Measurements from ENCODE around the gene SLC35E4. TPM values are rescaled to one million over a fixed set of nuclear protein-coding genes. Genes with fewer than 3 reads are reported as not detected.

Gene SLC35E4
- total and polyA plus RNA-seq, 2 experiments from 2014 or later, result 2.6 to 11.3 TPM

GRCh38 chr22:30694171-30694639 is 58.6 kb downstream of the SLC35E4 start:
- Histone ChIP-seq H3K27ac (ENCODE audit: low read depth) (no peak overlapping the region; the same call in 1 of the 2 replicates), H3K36me3 (ENCODE audit: insufficient read depth) (no peaks in the 10 kb centered on the region), H3F3A (replicated peaks; ENCODE audit: low read depth) (no peaks in the 10 kb centered on the region), H3K4me2 (peak overlapping the region; percentile 88), H3K79me2 (replicated peaks; ENCODE audit: insufficient read depth) (no peaks in the 10 kb centered on the region), H3K4me3 (peak overlapping the region; percentile 83), H2AFZ (peak overlapping the region; percentile 35; the same call in 1 of the 2 replicates), H3K9me2 (ENCODE audit: insufficient read depth) (no peaks in the 10 kb centered on the region), H4K20me1 (replicated peaks; ENCODE audit: insufficient read depth) (no peaks in the 10 kb centered on the region; the same call in 1 of the 2 replicates), H3K27me3 (ENCODE audit: insufficient read depth) (peaks cover 23% of the 10 kb centered on the region), H3K4me1 (ENCODE audit: insufficient read depth) (no peaks in the 10 kb centered on the region)
- DNase-seq (ENCODE audit: low spot score) (peak; percentile 82), ATAC-seq (peak; percentile 79)
- TF ChIP-seq REST (IDR thresholded peaks at IDR 0.05; ENCODE audit: unreplicated experiment) (no peak), CTCF (conservative IDR thresholded peaks at IDR 0.05; ENCODE audit: low read depth in 2 of 2) (no peak), JUNB (IDR thresholded peaks at IDR 0.05; ENCODE audit: unreplicated experiment) (no peak), ETS1 (IDR thresholded peaks at IDR 0.05) (no peak), ZNF331 (CRISPR knock-in tag; IDR thresholded peaks at IDR 0.05; ENCODE audit: low read depth) (no peak), ZNF462 (CRISPR knock-in tag; IDR thresholded peaks at IDR 0.05) (no peak)
- Mint-ChIP-seq H3K9me3 (no peaks in the 10 kb centered on the region), H3K4me3 (peak overlapping the region; percentile 78), H3K27me3 (ENCODE audit: insufficient read depth, low read depth, poor library complexity) (peaks cover 19% of the 10 kb centered on the region), H3K27ac (0 out of 2 replicates have a peak overlapping the region, but pooled peaks have one; percentile 5), H3K36me3 (ENCODE audit: low read depth) (no peaks in the 10 kb centered on the region), H3K4me1 (peaks cover 7% of the 10 kb centered on the region; the same call in 2 of the 3 replicates)
